Transverse colon (tissue), 4 donors: ENCODE data around the gene GOT1.

Experiments
- CTCF ChIP-seq, 5 experiments: fragments of 200-600 bp in 3 of 5; fragments of 450-650 bp in 2 of 5; sonication (generic) in 3 of 5; IDR thresholded peaks; 1 replicate in 2 of 5; 2 replicates in 3 of 5; pipeline ENCODE4 v1.5.1; 2016 to 2017; ENCODE audit warnings: antibody characterized with exemption in 5 of 5, inconsistent platforms in 3 of 5, mild to moderate bottlenecking in 2 of 5, moderate library complexity in 1 of 5
- EP300 ChIP-seq: sonication (generic); formaldehyde crosslinking; IDR thresholded peaks from one replicate; pipeline ENCODE4 v1.6.1; 2017; ENCODE audit warnings: antibody characterized with exemption, low read depth
- POLR2A ChIP-seq: fragments of 450-650 bp; IDR thresholded peaks from one replicate; pipeline ENCODE4 v1.6.1; 2016; ENCODE audit warnings: antibody characterized with exemption, mild to moderate bottlenecking, moderate library complexity
- POLR2AphosphoS5 ChIP-seq, 3 donors: sonication (generic); formaldehyde crosslinking; IDR thresholded peaks; one replicate each; pipeline ENCODE4 v1.6.1; 2016; ENCODE audit warnings: antibody characterized with exemption in 3 of 3

- TF ChIP-seq POLR2A (no peak), CTCF (IDR thresholded peaks at IDR 0.05) (no peak), POLR2AphosphoS5 (IDR thresholded peaks at IDR 0.05) (no peak), EP300 (no peak)
These were observed 64.7 kb downstream of the GOT1 start for GRCh38 chr10:99365736-99366135.
